Body of pancreas (tissue), 4 donors: ENCODE measurements around the gene KLF7.

Experiments
- CTCF ChIP-seq, 7 experiments: fragments of 450-650 bp in 4 of 7; fragments of 200-600 bp in 3 of 7; sonication (generic) in 3 of 7; IDR thresholded peaks; one replicate each; pipeline ENCODE4 v1.5.1; 2016 to 2019; ENCODE audit warnings: antibody characterized with exemption in 7 of 7
- POLR2A ChIP-seq, 3 donors: fragments of 450-650 bp; IDR thresholded peaks; one replicate each; pipeline ENCODE4 v1.6.1; 2016; ENCODE audit warnings: antibody characterized with exemption in 3 of 3, mild to moderate bottlenecking in 2 of 3

GRCh38 chr2:207155516-207156444 is 10.0 kb downstream of the KLF7 start:
- TF ChIP-seq POLR2A (IDR thresholded peaks at IDR 0.05) (no peak), CTCF (IDR thresholded peaks at IDR 0.05) (no peak)
